ENCODE data around the gene KRT6B. TPM values are rescaled to one million over a fixed set of nuclear protein-coding genes. Genes with fewer than 3 reads are reported as not detected.

Gene KRT6B
- total and polyA plus RNA-seq, 9 of the 15 experiments (the other 6 are each of a cell fraction or from before 2014, with no cell fraction given), result not detected

DNA sequence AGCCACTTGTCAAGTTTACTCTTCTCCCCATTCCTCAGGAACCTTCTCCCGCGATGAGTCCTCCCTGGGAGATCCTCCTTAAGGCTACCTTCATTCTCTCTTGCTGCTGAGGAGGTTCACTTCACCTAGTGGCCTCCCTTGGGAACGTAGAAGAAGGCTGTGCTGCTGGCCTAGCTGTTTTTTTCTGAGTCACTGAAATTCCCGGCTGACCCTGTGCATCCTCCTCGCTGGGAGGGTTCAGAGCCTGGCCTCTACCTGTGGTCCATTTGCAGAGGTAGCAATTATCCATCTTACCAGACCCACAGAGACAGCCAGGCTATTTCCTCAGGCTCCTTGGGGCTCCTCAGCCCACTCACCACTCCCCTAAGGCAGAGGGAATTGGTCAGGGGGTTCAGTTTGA lies 50.4 kb downstream of the KRT6B start:
- ChIA-PET POLR2A (interaction anchor here (0.6 kb wide), 1 partner anchor 25 kb away, joined by 4 read pairs; no protein-coding TSS in a partner anchor), CTCF (ENCODE audit: low intra/inter-chr PET ratio) (no interaction called here)
- H4K20me1 ChIP-seq (replicated peaks; ENCODE audit: control insufficient read depth, insufficient read depth, low read length), result no peaks in the 10 kb centered on the region
- no peak overlapping the region for H3K9ac ChIP-seq (ENCODE audit: insufficient read depth in 1 of 2, low read depth in 2 of 2, low read length in 2 of 2)
- peaks cover 0 to 67% of the 10 kb centered on the region in 2 experiments; a peak in 3 of 5 replicates for H3K27me3 ChIP-seq (ENCODE audit: control insufficient read depth in 2 of 2, insufficient read depth in 2 of 2, low read length in 2 of 2)
- in situ Hi-C loops (cut with MboI) (no loop called here), intact Hi-C loops (cut with micrococcal nuclease) (no loop called here)
- FAIRE-seq, result no peak
- H3K79me2 ChIP-seq (ENCODE audit: control insufficient read depth, insufficient read depth, low read length), result no peaks in the 10 kb centered on the region
- H3K9me1 ChIP-seq (ENCODE audit: control insufficient read depth, insufficient read depth, low read length), result no peaks in the 10 kb centered on the region
- H3K9me3 ChIP-seq (replicated peaks; ENCODE audit: control insufficient read depth, insufficient read depth, low read depth, low read length), result no peaks in the 10 kb centered on the region
- no TSS peak for BruUV-seq (replicated peaks)
- 0% methylated on average over 5 of the region's 5 CpGs for WGBS (ENCODE audit: insufficient coverage, low coverage, missing lambda C conversion rate)
- no peaks in the 10 kb centered on the region for H3K36me3 ChIP-seq (ENCODE audit: control insufficient read depth, insufficient read depth, low read length)
- no peak overlapping the region for H3K4me2 ChIP-seq (ENCODE audit: insufficient read depth, low read length)
- TF ChIP-seq SMARCA4 (IDR thresholded peaks at IDR 0.05) (no peak), ZNF263 (CRISPR knock-in tag; IDR thresholded peaks at IDR 0.05; ENCODE audit: borderline replicate concordance) (peak; percentile 52; the same call in 1 of the 2 replicates), CBFA2T3 (IDR thresholded peaks at IDR 0.05) (no peak), PKNOX1 (IDR thresholded peaks at IDR 0.05) (no peak), CAMTA2 (CRISPR knock-in tag; conservative IDR thresholded peaks at IDR 0.05) (no peak)
- no peak overlapping the region for H3K4me3 ChIP-seq
- no peaks in the 10 kb centered on the region for H3K4me1 ChIP-seq (replicated peaks in 1 of 2; ENCODE audit: control insufficient read depth in 2 of 2, insufficient read depth in 2 of 2, low read length in 2 of 2)
- no peak overlapping the region for H2AFZ ChIP-seq (ENCODE audit: low read depth, low read length)
- no peak overlapping the region for H3K27ac ChIP-seq (ENCODE audit: extremely low read depth, low read depth, low read length)
- ATAC-seq, result no peak
- no peak for DNase-seq (ENCODE audit: extremely low read depth in 1 of 4, low spot score in 3 of 4)

DNA sequence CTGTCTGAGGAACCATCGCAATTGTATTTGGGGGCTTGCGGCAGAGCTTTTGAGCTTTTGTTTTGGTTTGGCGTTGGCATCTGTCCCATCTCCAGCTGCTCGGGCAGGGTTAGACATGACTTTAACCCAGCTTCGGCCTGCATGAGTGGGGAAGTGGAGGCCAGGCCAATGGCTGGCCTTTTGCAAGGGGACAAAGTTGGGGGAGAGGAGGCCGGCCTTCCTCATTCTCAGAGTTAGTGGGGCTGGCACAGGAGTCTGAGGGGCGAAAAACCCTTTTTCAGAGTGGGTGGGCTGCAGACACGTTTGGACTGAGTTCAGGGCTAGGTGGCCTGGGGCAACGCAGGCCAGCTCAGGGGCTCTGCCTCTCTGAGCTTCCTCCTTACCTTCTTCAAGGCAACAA lies 51.0 kb downstream of the KRT6B start:
- intact Hi-C loops (cut with micrococcal nuclease), result no loop called here
- CTCF ChIA-PET (ENCODE audit: low intra/inter-chr PET ratio), result no interaction called here
- TF ChIP-seq HMG20A (CRISPR knock-in tag; conservative IDR thresholded peaks at IDR 0.05) (no peak), AFF1 (IDR thresholded peaks at IDR 0.05; ENCODE audit: low read depth in 1 of 2, partially characterized antibody in 2 of 2) (no peak), MCM5 (IDR thresholded peaks at IDR 0.05; ENCODE audit: low read depth) (no peak), ZNF311 (CRISPR knock-in tag; IDR thresholded peaks at IDR 0.05) (no peak), ZNF282 (CRISPR knock-in tag; IDR thresholded peaks at IDR 0.05) (no peak)
- TF ChIP-seq, protein P1, sequence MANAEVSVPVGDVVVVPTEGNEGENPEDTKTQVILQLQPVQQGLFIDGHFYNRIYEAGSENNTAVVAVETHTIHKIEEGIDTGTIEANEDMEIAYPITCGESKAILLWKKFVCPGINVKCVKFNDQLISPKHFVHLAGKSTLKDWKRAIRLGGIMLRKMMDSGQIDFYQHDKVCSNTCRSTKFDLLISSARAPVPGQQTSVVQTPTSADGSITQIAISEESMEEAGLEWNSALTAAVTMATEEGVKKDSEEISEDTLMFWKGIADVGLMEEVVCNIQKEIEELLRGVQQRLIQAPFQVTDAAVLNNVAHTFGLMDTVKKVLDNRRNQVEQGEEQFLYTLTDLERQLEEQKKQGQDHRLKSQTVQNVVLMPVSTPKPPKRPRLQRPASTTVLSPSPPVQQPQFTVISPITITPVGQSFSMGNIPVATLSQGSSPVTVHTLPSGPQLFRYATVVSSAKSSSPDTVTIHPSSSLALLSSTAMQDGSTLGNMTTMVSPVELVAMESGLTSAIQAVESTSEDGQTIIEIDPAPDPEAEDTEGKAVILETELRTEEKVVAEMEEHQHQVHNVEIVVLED (CRISPR knock-in tag; IDR thresholded peaks at IDR 0.05), result no peak

More for the DNA sequence above, 51.0 kb downstream of the KRT6B start:
- no peak for DNase-seq (ENCODE audit: extremely low read depth in 1 of 4, low spot score in 3 of 4)
- Histone ChIP-seq H3K9me3 (replicated peaks; ENCODE audit: control insufficient read depth, insufficient read depth, low read depth, low read length) (no peaks in the 10 kb centered on the region), H3K4me2 (ENCODE audit: insufficient read depth, low read length) (no peak overlapping the region), H2AFZ (ENCODE audit: low read depth, low read length) (no peak overlapping the region), H3K9me1 (ENCODE audit: control insufficient read depth, insufficient read depth, low read length) (no peaks in the 10 kb centered on the region), H3K4me1 (replicated peaks in 1 of 2; ENCODE audit: control insufficient read depth in 2 of 2, insufficient read depth in 2 of 2, low read length in 2 of 2) (no peaks in the 10 kb centered on the region), H3K27me3 (ENCODE audit: control insufficient read depth in 2 of 2, insufficient read depth in 2 of 2, low read length in 2 of 2) (peaks cover 0 to 62% of the 10 kb centered on the region in 2 experiments; a peak in 3 of 5 replicates), H4K20me1 (replicated peaks; ENCODE audit: control insufficient read depth, insufficient read depth, low read length) (no peaks in the 10 kb centered on the region), H3K79me2 (ENCODE audit: control insufficient read depth, insufficient read depth, low read length) (no peaks in the 10 kb centered on the region), H3K27ac (ENCODE audit: extremely low read depth, low read depth, low read length) (no peak overlapping the region), H3K9ac (ENCODE audit: insufficient read depth in 1 of 2, low read depth in 2 of 2, low read length in 2 of 2) (no peak overlapping the region), H3K4me3 (no peak overlapping the region), H3K36me3 (ENCODE audit: control insufficient read depth, insufficient read depth, low read length) (no peaks in the 10 kb centered on the region)
- 4% methylated on average over 9 of the region's 9 CpGs for WGBS (ENCODE audit: insufficient coverage, low coverage, missing lambda C conversion rate)
- BruUV-seq (replicated peaks), result no TSS peak
- ATAC-seq, result no peak
- in situ Hi-C loops (cut with MboI), result no loop called here
- FAIRE-seq, result no peak
- POLR2A ChIA-PET, result interaction anchor here (0.7 kb wide), 1 partner anchor 16 kb away, joined by 4 read pairs; the partner anchor contains the start of gene KRT84
